Amygdala (tissue), 56 donors: Measurements from ENCODE around the gene CD3G.
"Not testable (repeated sequence)": the region's sequence is repeated elsewhere in the genome, so short reads cannot be mapped to it uniquely, and the experiment has no call there.

Experiments used
- DNase-seq, 56 donors: peaks; one replicate each; lab custom pipeline; 2025; lab: John Stamatoyannopoulos, UW

CD3G gene

DNA sequence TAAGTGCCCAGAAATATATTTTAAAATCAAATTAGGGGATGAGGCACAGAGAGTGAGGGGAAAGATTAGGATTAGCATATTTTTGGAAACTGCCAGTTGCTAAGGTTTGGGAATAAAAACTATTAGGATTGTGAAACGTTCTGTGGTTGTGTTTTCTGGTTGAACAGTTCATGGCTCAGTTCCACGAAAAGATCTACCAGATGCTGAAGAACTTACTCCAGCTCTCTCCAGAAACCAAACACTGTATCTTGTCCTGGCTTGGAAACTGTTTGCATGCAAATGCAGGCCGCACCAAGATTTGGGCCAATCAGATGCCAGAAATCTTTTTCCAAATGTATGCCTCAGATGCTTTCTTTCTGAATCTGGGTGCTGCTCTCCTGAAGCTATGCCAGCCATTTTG lies 30.6 kb downstream of the CD3G start:
- no peak for DNase-seq

DNA sequence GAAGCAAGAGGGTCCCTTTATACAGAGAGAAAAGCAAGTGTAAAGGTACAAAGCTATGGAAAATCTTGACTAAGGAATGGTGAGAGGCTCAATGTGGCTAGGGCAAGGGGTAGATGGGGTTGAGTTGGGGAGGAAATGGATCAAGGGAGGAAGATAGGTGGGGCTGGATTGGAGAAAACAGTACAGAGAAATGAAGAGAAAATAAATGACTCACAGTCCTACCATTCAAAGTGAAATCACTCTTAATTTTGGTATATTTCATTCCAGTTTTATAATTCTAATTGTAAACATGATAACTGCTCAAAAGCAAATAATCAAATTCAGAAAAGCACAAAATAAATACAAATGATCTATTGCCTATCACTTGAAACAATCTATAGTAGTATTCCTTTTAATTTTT lies 31.8 kb downstream of the CD3G start:
- no peak for DNase-seq

DNA sequence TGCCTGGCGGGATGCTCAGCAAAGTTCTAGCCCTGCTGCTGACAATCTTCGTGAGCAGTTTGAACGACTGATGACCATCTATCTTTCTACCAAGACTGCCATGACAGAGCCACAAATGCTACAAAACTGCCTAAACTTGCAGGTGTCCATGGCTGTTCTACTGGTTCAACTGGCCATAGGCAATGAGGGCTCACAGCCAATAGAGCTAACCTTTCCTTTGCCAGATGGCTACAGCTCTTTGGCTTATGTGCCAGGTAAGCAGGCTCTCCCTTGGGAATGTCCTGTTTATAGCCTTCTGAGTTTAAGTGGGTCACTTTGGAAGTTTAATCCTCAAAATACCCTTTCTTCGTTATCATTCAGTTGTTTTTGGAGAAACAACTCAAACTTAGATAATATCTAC lies 35.4 kb downstream of the CD3G start:
- DNase-seq = no peak

DNA sequence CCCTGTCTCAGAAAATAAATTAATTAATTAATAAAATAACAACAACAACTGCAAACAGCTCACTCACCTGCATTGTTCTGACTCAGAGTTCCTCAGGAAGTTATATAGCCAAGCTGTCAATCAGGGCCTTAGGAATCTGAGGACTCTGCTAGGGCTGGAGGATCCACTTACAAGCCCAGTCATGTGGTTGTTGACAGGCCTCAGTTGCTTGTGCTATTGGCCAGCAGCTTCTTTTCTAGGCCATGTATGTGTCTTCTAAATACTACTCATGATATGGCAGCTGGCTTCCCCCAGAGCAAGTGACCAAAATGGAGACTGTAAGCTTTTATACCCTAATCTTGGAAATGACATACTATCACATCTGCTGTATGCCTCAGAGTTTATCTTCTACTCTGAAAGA lies 36.4 kb downstream of the CD3G start:
- no peak for DNase-seq

DNA sequence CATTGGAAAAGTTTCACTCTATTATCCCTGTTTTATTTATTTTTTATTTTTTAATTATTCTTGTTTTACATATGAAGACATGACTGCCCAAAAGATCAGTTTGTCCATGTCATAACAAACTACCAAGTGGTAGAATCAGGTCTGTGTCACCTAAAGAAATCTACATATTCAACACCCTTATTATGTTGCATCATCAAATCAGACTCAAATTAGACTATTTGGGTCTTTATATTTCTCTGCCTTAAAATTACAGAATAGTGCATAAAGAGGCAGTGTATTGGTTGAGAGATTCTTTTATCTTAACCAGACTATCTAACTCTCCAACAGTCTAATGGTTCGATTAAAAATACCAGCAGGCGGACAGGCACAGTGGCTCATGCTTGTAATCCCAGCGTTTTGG lies 38.8 kb downstream of the CD3G start:
- DNase-seq = no peak

DNA sequence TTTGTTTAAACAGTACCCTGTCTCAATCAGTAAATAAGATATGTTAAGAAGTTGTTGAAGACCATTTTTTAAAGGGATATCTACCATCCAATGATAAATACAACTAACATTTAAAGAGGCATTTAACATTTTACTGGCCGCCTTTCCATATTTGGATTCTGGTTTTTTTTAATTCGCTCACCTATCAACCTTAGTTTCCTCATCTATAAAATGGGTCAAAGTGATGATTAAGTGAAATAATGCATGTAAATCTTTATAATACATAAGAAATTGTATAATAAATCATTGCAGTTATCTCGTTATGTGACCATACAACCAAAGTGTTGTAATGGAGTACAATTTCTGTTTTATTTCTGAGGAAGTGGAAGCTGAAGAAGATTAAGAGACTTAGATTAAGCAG lies 39.5 kb downstream of the CD3G start:
- no peak for DNase-seq

DNA sequence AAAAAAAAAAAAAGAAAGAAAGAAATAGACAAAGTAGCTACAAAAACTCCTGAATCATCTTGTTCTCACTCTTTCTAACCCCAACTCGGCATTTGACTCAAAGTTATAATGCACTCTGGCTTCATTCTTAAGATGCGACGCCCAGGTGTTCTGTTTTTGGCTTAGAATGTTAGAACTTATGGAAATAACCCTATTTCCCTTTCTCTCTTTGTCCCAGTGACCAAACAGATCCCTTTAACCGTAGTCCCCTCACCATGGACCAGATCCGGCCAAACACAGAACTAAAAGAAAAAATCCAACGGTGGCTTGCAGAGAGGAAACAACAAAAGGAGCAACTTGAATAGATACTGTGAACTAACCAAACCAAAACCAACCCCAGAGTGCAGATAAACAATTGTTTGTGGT lies 52.0 kb downstream of the CD3G start:
- DNase-seq = no peak

DNA sequence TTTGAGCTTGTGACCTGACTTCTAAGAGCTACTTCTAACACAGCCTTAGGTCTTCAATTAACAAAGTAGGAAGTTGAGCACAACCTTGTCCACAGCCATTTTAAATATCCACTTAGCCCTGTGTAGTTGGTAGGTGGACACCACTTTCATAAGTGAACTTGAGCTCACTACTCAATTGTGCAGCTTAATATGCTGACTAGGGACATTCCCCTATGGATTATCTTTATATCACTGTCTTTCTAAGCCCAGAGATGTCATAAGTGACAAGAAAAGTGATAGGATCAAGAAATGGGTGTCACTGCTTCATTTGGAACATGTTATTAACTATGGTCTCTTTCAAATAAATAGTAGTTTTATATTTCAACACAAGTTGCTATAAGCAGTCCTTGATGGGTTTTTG lies 53.3 kb downstream of the CD3G start:
- no peak for DNase-seq

DNA sequence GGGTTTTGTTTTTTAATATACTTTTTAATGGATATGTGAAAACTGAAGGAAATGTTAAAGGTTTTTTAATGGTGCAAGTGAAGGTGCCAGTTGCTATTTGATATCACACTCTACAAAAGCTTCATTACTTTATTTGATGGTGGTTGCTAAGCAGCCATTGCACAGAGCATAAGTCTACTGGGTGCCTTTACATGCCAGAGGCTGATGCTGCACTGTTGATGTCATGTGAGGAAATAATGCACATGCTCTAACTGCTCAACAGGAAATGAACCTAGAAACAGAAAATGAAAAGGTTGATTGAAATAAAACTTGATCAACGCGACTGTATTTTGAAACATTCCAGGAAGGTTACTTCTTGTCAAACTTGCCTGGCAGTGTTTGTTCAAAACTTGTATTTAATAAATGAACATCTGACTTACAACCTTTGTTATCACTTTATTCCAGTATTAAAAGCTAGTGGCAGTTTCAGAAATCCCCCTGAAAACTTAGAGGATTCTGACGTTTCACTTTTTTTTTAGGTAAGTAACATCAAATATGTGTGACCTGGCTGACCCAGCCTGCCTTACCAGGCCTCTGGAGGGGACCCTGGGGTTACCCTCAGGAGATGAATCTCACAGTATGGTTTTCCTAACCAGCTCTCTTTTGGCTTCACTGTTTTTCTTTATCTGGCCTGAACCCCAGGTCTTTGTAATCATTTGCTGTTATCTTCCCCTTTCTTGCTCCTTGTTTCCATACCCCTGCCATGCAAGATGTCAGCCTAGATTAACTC lies 54.8 kb downstream of the CD3G start:
- no peak for DNase-seq

DNA sequence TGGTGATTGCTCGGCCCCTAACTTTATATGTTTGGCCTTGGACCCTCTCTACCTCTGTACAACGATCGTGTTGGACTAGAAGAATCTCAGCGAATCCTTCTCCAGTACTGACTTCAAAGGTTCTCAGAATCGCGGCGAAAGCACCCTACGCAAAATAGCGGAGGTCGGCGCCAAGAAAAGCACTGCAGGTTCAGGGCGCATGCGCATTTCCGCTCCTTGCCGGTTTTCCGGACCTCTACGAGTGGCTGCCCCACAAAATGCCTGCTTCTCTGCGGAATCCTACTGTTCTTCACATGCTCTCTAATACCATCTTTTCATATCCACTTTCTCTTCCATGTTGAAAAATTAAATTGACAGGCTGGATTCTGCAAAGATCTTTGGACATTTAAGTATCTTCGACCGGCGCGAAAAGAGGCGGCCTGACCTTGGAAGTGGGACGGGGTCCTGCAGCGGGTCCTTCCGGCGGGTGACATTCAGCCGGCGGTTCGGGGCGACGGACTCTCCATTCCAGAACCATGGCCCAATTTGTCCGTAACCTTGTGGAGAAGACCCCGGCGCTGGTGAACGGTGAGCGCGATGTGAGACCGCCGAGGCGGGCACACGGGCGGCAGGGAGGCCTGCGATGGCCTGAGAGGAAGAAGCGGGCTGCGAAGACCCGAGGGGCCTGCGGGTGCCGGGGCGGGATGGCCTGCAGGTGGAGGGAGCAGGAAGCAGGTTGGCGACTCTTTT lies 57.2 kb downstream of the CD3G start, which contains the start of gene ATP5MG:
ATP5MG (plus strand) TSS at position 456 of the 729 bp plus-strand sequence; CDS start at position 516, 60 bp downstream.
- peak; percentile 46 to 94 (median 84) for DNase-seq

DNA sequence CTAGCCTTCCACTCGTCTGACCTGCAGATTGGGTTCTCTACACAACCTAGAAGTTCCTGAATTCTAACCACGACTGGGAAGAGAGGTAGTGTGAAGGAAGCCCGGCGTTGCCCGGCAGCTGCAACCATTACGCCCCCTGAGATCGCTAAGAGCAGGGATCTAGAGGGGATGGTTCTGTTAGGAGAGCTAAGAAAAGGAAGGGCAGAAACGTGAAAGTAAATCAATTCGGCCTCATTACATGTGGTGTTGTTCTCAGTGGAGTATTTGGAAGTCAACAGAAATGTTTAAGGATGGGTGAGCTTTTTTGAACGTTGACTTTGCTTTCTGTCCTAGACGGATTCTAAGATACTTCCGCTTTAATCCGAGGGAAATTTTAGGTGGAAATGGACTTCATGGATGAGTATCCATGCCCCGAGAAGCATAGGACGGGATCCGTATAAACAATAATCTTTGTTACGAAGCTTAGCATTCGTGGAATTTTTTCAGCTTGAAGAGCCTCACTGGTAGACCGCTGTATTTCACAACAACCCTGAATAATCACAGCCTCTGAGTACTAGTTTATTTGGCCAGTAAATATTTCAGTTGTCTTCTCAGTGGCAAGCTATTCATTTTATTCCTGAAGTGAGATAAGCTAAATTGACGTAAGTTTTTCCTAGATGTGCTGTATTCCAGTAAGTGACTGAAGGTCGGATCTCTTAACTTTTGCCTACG lies 57.9 kb downstream of the CD3G start:
- no peak for DNase-seq

DNA sequence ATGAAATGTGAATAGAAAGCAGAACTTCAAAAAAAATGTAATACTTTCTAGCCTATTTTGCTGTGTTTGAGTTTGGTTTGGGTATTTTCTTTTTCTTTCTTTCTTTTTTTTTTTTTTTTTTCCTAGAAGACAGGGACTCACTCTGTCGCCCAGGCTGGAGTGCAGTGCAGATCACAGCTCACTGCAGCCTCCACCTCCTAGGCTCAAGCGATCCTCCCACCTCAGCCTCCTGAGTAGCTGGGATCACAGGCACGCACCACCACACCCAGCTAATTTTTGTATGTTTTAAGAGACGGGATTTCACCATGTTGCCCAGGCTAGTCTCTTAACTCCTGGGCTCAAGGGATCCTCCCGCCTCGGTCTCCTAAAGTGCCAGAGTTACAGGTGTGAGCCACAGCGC lies 58.5 kb downstream of the CD3G start:
- not testable (repeated sequence) for DNase-seq
